ENCODE data around the gene TMEM31. TPM values are rescaled to one million over a fixed set of nuclear protein-coding genes. Genes with fewer than 3 reads are reported as not detected.
A peak's percentile ranks its signal among the peaks of the same experiment; 100 is the strongest.

The TMEM31 gene
- total and polyA plus RNA-seq, 2 of the 4 experiments (the other 2 are of a cell fraction), result 0.17 TPM; not detected in 1

DNA sequence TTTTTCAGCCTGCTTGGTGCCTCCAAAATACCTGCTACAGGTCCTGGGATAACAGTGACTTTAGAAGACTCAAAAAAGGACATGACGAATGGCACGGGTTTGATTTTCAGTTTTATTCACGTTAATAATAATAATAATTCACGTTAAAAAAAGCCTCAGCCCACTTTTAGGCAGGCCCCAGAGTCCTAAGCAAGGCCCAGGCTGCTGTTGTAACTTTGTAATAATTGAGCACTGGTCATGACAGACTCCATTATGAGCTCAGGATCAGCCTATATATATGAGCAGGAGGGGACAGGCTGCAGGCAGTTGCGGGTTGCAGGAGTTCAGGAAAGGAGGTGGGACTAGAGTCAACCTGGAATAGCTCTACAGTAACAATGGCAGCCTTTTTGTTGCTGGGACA is at the start of gene TMEM31 (continued):
- TF ChIP-seq, protein P1, sequence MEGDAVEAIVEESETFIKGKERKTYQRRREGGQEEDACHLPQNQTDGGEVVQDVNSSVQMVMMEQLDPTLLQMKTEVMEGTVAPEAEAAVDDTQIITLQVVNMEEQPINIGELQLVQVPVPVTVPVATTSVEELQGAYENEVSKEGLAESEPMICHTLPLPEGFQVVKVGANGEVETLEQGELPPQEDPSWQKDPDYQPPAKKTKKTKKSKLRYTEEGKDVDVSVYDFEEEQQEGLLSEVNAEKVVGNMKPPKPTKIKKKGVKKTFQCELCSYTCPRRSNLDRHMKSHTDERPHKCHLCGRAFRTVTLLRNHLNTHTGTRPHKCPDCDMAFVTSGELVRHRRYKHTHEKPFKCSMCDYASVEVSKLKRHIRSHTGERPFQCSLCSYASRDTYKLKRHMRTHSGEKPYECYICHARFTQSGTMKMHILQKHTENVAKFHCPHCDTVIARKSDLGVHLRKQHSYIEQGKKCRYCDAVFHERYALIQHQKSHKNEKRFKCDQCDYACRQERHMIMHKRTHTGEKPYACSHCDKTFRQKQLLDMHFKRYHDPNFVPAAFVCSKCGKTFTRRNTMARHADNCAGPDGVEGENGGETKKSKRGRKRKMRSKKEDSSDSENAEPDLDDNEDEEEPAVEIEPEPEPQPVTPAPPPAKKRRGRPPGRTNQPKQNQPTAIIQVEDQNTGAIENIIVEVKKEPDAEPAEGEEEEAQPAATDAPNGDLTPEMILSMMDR (conservative IDR thresholded peaks at IDR 0.05; ENCODE audit: low read depth, low read length), result no peak
- no peak for TF ChIP-seq CEBPB (IDR thresholded peaks at IDR 0.05; ENCODE audit: low read depth, low read length)

DNA sequence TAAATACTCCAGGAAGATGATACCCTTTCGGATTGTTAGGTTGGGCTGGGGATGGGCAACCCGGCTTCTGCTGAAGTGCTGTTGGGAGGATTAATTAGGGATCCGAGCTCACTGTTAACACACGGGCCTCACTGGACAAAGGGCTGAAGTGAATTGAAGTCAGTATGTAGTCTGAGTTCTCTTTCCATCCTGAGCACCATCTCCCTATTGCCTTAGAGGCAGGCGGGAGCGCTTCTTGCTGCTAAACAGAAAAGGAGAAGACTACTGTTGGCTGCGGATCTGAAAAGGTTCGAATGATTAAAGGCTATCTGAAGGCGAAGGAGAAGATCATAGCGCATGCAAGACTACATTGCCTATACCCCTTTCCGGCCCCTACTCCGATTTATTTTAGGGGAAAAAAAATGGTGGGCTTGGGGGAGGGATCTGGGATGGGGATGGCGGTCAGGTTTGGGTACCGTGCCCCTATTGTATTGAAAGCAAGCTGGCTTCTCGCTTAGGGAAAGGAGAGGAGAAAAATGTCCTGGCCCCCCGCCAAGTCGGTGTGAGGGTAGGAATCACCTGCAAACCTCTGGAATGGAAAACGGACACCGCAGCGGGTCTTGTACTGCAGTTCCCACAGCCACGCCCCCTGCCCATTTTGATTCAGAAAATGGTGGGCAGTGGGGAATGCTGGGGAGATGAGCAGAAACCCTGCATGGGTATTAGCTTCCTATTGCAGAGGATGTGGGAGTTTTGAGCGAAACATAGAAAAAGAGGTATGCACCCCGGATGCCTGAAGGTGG is 46.5 kb upstream of the TMEM31 start:
- no peak overlapping the region for H3K4me2 ChIP-seq (ENCODE audit: low read depth, low read length)
- in situ Hi-C loops (cut with MboI; ENCODE audit: low sequenced_read_pairs), result no loop called here
- H4K5ac ChIP-seq (ENCODE audit: low read depth, low read length), result no peak overlapping the region
- ChIA-PET POLR2A (ENCODE audit: unreplicated experiment) (no interaction called here), CTCF (no interaction called here)
- no peak overlapping the region for H3K56ac ChIP-seq (ENCODE audit: extremely low read depth, insufficient read depth, low read length)
- no peak overlapping the region for H3K18ac ChIP-seq (ENCODE audit: low read depth, low read length)
- TF ChIP-seq FOS (IDR thresholded peaks at IDR 0.05; ENCODE audit: low read depth, low read length) (no peak), MXI1 (IDR thresholded peaks at IDR 0.05; ENCODE audit: borderline replicate concordance, low read depth, low read length) (no peak), POLR2A (IDR thresholded peaks at IDR 0.05; ENCODE audit: low read depth, low read length) (no peak), RAD21 (IDR thresholded peaks at IDR 0.05; ENCODE audit: low read length) (no peak), SMC3 (IDR thresholded peaks at IDR 0.05; ENCODE audit: low read depth, low read length) (no peak), CEBPB (IDR thresholded peaks at IDR 0.05; ENCODE audit: low read depth, low read length) (no peak), MAZ (IDR thresholded peaks at IDR 0.05; ENCODE audit: borderline replicate concordance, low read depth, low read length) (no peak), RFX5 (IDR thresholded peaks at IDR 0.05; ENCODE audit: low read depth, low read length) (no peak), CHD1 (IDR thresholded peaks at IDR 0.05; ENCODE audit: low read depth, low read length) (no peak)
- TF ChIP-seq, protein P2, sequence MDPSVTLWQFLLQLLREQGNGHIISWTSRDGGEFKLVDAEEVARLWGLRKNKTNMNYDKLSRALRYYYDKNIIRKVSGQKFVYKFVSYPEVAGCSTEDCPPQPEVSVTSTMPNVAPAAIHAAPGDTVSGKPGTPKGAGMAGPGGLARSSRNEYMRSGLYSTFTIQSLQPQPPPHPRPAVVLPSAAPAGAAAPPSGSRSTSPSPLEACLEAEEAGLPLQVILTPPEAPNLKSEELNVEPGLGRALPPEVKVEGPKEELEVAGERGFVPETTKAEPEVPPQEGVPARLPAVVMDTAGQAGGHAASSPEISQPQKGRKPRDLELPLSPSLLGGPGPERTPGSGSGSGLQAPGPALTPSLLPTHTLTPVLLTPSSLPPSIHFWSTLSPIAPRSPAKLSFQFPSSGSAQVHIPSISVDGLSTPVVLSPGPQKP (IDR thresholded peaks at IDR 0.05; ENCODE audit: borderline replicate concordance, low read depth, low read length), result no peak
- TF ChIP-seq, protein P3, sequence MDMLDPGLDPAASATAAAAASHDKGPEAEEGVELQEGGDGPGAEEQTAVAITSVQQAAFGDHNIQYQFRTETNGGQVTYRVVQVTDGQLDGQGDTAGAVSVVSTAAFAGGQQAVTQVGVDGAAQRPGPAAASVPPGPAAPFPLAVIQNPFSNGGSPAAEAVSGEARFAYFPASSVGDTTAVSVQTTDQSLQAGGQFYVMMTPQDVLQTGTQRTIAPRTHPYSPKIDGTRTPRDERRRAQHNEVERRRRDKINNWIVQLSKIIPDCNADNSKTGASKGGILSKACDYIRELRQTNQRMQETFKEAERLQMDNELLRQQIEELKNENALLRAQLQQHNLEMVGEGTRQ (IDR thresholded peaks at IDR 0.05; ENCODE audit: low read depth, low read length), result no peak
- H2BK20ac ChIP-seq (ENCODE audit: low read depth, low read length), result no peak overlapping the region
- H3K9me3 ChIP-seq (ENCODE audit: control insufficient read depth, insufficient read depth, low read length), result no peaks in the 10 kb centered on the region
- no peak for ATAC-seq (ENCODE audit: low read depth)
- BruUV-seq (replicated peaks), result no TSS peak
- H3K27ac ChIP-seq (ENCODE audit: insufficient read depth, low read length), result no peak overlapping the region
- no peak overlapping the region for H4K8ac ChIP-seq (ENCODE audit: low read depth in 2 of 2, low read length in 2 of 2)
- no peaks in the 10 kb centered on the region for H3K36me3 ChIP-seq (ENCODE audit: control insufficient read depth, insufficient read depth, low read length)
- H4K91ac ChIP-seq (ENCODE audit: insufficient read depth, low read depth, low read length), result no peak overlapping the region
- H3K9ac ChIP-seq (ENCODE audit: low read depth, low read length), result no peak overlapping the region
- H3K14ac ChIP-seq (replicated peaks; ENCODE audit: low read depth, low read length), result no peak overlapping the region
- no peak overlapping the region for H3K4ac ChIP-seq (ENCODE audit: low read depth, low read length)
- dilution Hi-C loops (cut with HindIII; ENCODE audit: low sequenced_read_pairs, unreplicated experiment), result no loop called here
- no peaks in the 10 kb centered on the region for H4K20me1 ChIP-seq (ENCODE audit: insufficient read depth, low read length)
- no peak overlapping the region for H2BK120ac ChIP-seq (ENCODE audit: low read depth, low read length)
- H3K79me1 ChIP-seq (ENCODE audit: low read depth in 1 of 2, low read length in 2 of 2), result no peaks in the 10 kb centered on the region
- no CpG with 5 or more reads among the region's 23 CpGs for WGBS, 2 experiments (ENCODE audit: extremely low coverage in 2 of 2, insufficient read length in 1 of 2)
- H2BK5ac ChIP-seq (ENCODE audit: low read depth, low read length, poor library complexity, severe bottlenecking), result no peak overlapping the region
- intact Hi-C loops (cut with micrococcal nuclease), result no loop called here
- H2AFZ ChIP-seq (replicated peaks; ENCODE audit: low read length, poor library complexity), result peak overlapping the region; percentile 36
- 0 out of 2 replicates have a peak, but pooled peaks cover 4% of the 10 kb centered on the region for H3K9me1 ChIP-seq (ENCODE audit: insufficient read depth, low read length)
- no peak for DNase-seq
- H3K4me3 ChIP-seq (ENCODE audit: insufficient read depth, low read depth, low read length), result no peak overlapping the region
- no peaks in the 10 kb centered on the region for H3K4me1 ChIP-seq (ENCODE audit: control insufficient read depth, insufficient read depth, low read length)
- H2AK9ac ChIP-seq (replicated peaks; ENCODE audit: low read depth, low read length, poor library complexity), result no peak overlapping the region
- H3K27me3 ChIP-seq (ENCODE audit: control insufficient read depth, insufficient read depth, low read length), result peaks cover 5% of the 10 kb centered on the region
- H2BK15ac ChIP-seq (ENCODE audit: low read depth, low read length), result no peak overlapping the region
- no peak overlapping the region for H3K23ac ChIP-seq (ENCODE audit: low read depth, low read length)
- H2AK5ac ChIP-seq (ENCODE audit: low read depth, low read length), result no peak overlapping the region

Data from IMR-90 (cell line).